Glomerular visceral epithelial cell (primary cell): Measurements from ENCODE around the gene ABO.
"Not testable (repeated sequence)": the region's sequence is repeated elsewhere in the genome, so short reads cannot be mapped to it uniquely, and the experiment has no call there.

ENCODE experiments used
- DNase-seq: peaks from one replicate; pipeline ENCODE4 v3.0.0-alpha.2; 2016; ENCODE audit errors: extremely low spot score

The ABO gene

GRCh38 chr9:133275105-133276000, at the start of gene ABO:
Gene ABO (minus strand): TSS chr9:133275201.
- no peak for DNase-seq

GRCh38 chr9:133323991-133324703, 49.1 kb upstream of the ABO start:
- DNase-seq: no peak

GRCh38 chr9:133323211-133323610, 48.2 kb upstream of the ABO start:
- DNase-seq: no peak

- no peak for DNase-seq
These were observed 47.7 kb upstream of the ABO start for GRCh38 chr9:133322701-133323100.

GRCh38 chr9:133321411-133321935, 46.5 kb upstream of the ABO start:
- no peak for DNase-seq

GRCh38 chr9:133320421-133320881, 45.5 kb upstream of the ABO start:
- DNase-seq: no peak

- not testable (repeated sequence) for DNase-seq
These were observed 42.5 kb upstream of the ABO start for GRCh38 chr9:133317551-133317950.

GRCh38 chr9:133315997-133316396, 41.0 kb upstream of the ABO start:
- no peak for DNase-seq

GRCh38 chr9:133309608-133310007, 34.6 kb upstream of the ABO start:
- DNase-seq: no peak

GRCh38 chr9:133307301-133307700, 32.3 kb upstream of the ABO start:
- DNase-seq: no peak

- DNase-seq: no peak
These were observed 31.5 kb upstream of the ABO start for GRCh38 chr9:133306242-133307204.

GRCh38 chr9:133305731-133306130, 30.7 kb upstream of the ABO start:
- no peak for DNase-seq

GRCh38 chr9:133304477-133305377, 29.7 kb upstream of the ABO start:
- no peak for DNase-seq

GRCh38 chr9:133304158-133304470, 29.1 kb upstream of the ABO start:
- DNase-seq: no peak

- no peak for DNase-seq
These were observed 28.5 kb upstream of the ABO start for GRCh38 chr9:133303266-133304157.

GRCh38 chr9:133301253-133302230, 26.5 kb upstream of the ABO start:
- no peak for DNase-seq

GRCh38 chr9:133299996-133300395, 25.0 kb upstream of the ABO start:
- DNase-seq: not testable (repeated sequence)

GRCh38 chr9:133294257-133294656, 19.3 kb upstream of the ABO start:
- DNase-seq: no peak
